Transverse colon (tissue), 4 donors: ENCODE results near the gene HHIPL1. TPM values are rescaled to one million over a fixed set of nuclear protein-coding genes. Genes with fewer than 3 reads are reported as not detected.

ENCODE experiments used
- DNase-seq: peaks from one replicate; pipeline ENCODE4 v3.0.0-alpha.2; 2019
- H3K27ac ChIP-seq, 4 donors: fragments of 200-600 bp; sonication (generic); 2 replicates each; pipeline ENCODE4 v1.5.1; 2016 to 2018; ENCODE audit warnings: inconsistent platforms in 4 of 4
- H3K27me3 ChIP-seq: fragments of 200-600 bp; sonication (generic); 2 replicates; pipeline ENCODE4 v1.5.1; 2017; ENCODE audit warnings: inconsistent platforms
- H3K36me3 ChIP-seq, 4 donors: fragments of 200-600 bp; sonication (generic); 2 replicates each; pipeline ENCODE4 v1.5.1; 2017 to 2019; ENCODE audit warnings: inconsistent platforms in 4 of 4
- H3K4me1 ChIP-seq, 4 donors: fragments of 200-600 bp; sonication (generic); 2 replicates each; pipeline ENCODE4 v1.5.1; 2017 to 2020; ENCODE audit warnings: inconsistent platforms in 4 of 4
- H3K4me3 ChIP-seq, 4 donors: fragments of 200-600 bp; sonication (generic); 1 replicate in 1 of 4; 2 replicates in 3 of 4; pipeline versions ENCODE4 v1.5.1 to v1.6.1; 2017 to 2019; ENCODE audit warnings: inconsistent platforms in 4 of 4
- H3K9me3 ChIP-seq, 2 donors: fragments of 200-600 bp; sonication (generic); 2 replicates each; pipeline ENCODE4 v1.5.1; 2017 to 2019; ENCODE audit warnings: inconsistent platforms in 2 of 2
- EP300 ChIP-seq: sonication (generic); formaldehyde crosslinking; IDR thresholded peaks from one replicate; pipeline ENCODE4 v1.6.1; 2017; ENCODE audit warnings: antibody characterized with exemption, low read depth
- POLR2A ChIP-seq: fragments of 450-650 bp; IDR thresholded peaks from one replicate; pipeline ENCODE4 v1.6.1; 2016; ENCODE audit warnings: antibody characterized with exemption, mild to moderate bottlenecking, moderate library complexity
- POLR2AphosphoS5 ChIP-seq, 3 donors: sonication (generic); formaldehyde crosslinking; IDR thresholded peaks; one replicate each; pipeline ENCODE4 v1.6.1; 2016; ENCODE audit warnings: antibody characterized with exemption in 3 of 3
- WGBS, 2 donors: methylation state at CpG; one replicate each; pipeline ENCODE4 v1.1.5; 2018; ENCODE audit warnings: low coverage in 1 of 2; 5-methylcytosine and 5-hydroxymethylcytosine counted together
- in situ Hi-C, 4 donors: fragments of 200-750 bp; cut with MboI; loops; one replicate each; pipeline versions ENCODE4 v1.15.0 to v1.15.1; 2017; ENCODE audit warnings: low sequenced_read_pairs in 3 of 4, low pct_ligation_motif_present in 1 of 4, low pct_unique_long_range_greater_than_20kb in 1 of 4
- intact Hi-C: fragments of 100-400 bp; cut with DNase I; formaldehyde crosslinking; loops from one replicate; pipeline ENCODE4 v1.15.1; 2023; ENCODE audit warnings: low total_unique reads
- total RNA-seq, 4 donors: library from RNA; depleted of rRNA; stranded (reverse); fragments of >200 nt; gene quantifications; one replicate each; pipeline ENCODE4 v1.1.0, GENCODE V29; 2016
- TF ChIP-seq, protein P1 (sequence below), 5 experiments: fragments of 200-600 bp in 3 of 5; fragments of 450-650 bp in 2 of 5; sonication (generic) in 3 of 5; IDR thresholded peaks; 1 replicate in 2 of 5; 2 replicates in 3 of 5; pipeline ENCODE4 v1.5.1; 2016 to 2017; ENCODE audit warnings: antibody characterized with exemption in 5 of 5, inconsistent platforms in 3 of 5, mild to moderate bottlenecking in 2 of 5, moderate library complexity in 1 of 5

Gene HHIPL1
- total RNA-seq, 4 donors from 2014 or later = 0.40 to 31.0 (median 0.87) TPM

DNA sequence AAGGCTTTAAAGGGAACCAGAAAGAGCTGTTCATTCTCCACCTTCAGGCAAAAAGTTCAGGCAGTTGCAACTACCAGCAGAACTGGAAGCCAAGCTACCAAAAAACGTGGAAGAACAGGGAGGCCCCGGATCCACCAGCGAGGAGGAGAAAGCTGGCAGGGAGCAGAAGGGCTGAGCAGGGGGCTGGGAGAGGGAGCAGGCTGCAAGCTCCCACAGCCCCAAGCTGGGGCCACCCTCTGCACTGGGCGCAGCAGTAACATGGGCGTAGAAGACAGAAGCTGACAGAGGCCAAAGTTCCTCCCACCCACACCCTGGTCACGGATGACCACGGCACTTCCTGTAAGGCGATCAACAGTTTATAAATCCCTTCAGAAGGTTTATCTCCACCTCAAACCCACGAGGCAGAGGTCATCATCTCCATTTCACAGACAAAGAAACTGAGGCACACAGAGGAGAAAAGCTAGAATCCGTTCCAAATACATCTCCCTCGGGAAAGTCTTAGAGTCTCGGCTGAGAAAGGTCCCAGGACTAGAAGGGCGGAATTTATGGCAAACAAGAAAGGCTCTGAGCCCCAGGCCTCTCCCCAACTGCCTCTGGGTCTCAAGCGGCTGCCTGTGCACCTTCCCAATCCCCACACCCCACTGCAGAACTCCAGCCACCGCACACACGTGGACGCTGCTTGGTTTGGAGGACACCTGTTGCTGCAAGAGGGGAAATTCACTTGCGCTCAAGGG is 42.7 kb upstream of the HHIPL1 start:
- Histone ChIP-seq H3K9me3 (no peaks in the 10 kb centered on the region), H3K4me1 (peaks cover 45 to 72% (median 62%) of the 10 kb centered on the region in 4 donors), H3K27ac (peak overlapping the region; percentile 88 to 90 (median 88)), H3K36me3 (no peaks in the 10 kb centered on the region), H3K27me3 (no peaks in the 10 kb centered on the region), H3K4me3 (peak overlapping the region; percentile 45 to 83 (median 59))
- WGBS, 2 donors = 18% methylated on average over 18 of the region's 18 CpGs; no CpG with 5 or more reads in 1 of the 2 donors
- intact Hi-C loops (no loop called here), in situ Hi-C loops (loop anchor here in 1 of 4 donors (25.0 kb wide), 1 partner anchor 90 kb away; no protein-coding TSS in a partner anchor)
- peak; percentile 73 for DNase-seq
- TF ChIP-seq, protein P1, sequence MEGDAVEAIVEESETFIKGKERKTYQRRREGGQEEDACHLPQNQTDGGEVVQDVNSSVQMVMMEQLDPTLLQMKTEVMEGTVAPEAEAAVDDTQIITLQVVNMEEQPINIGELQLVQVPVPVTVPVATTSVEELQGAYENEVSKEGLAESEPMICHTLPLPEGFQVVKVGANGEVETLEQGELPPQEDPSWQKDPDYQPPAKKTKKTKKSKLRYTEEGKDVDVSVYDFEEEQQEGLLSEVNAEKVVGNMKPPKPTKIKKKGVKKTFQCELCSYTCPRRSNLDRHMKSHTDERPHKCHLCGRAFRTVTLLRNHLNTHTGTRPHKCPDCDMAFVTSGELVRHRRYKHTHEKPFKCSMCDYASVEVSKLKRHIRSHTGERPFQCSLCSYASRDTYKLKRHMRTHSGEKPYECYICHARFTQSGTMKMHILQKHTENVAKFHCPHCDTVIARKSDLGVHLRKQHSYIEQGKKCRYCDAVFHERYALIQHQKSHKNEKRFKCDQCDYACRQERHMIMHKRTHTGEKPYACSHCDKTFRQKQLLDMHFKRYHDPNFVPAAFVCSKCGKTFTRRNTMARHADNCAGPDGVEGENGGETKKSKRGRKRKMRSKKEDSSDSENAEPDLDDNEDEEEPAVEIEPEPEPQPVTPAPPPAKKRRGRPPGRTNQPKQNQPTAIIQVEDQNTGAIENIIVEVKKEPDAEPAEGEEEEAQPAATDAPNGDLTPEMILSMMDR (IDR thresholded peaks at IDR 0.05) = no peak
- TF ChIP-seq POLR2A (peak; percentile 79), POLR2AphosphoS5 (IDR thresholded peaks at IDR 0.05) (peak in 2 of 3 donors; percentile 74 to 86), EP300 (no peak)

DNA sequence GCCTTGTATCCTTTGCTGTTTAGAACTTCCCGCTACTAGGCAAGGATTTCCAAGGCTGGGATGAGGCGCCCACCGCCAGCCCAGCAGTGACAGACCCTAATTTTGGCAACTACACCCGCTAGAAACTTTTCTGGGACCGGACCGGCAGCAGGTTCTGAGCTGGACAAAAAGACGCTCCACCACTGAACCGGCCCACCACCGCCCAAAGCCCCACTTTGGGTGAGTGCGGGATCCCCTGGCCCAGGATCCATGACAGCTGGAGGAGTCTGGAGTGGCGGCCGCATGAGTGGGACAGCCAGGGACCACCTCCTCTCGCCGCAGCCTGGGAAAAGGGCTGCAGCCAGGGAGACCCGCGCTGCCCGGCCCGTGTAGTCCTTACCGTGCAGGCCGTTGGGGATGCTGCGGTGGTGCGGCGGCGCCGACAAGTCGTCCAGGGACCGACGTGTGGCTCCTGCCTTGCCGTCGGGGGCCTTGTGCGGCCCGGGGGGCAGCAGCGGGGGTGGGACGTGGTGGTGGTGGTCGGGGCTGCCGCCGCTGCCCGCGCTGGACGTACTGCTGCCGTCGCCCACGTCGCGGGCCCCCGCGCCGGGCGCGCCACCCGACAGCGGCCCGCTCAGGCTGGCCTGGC is 42.0 kb upstream of the HHIPL1 start:
- intact Hi-C loops = no loop called here
- peak overlapping the region; percentile 88 to 90 (median 88) for H3K27ac ChIP-seq
- peaks cover 38 to 65% (median 55%) of the 10 kb centered on the region in 4 donors for H3K4me1 ChIP-seq
- TF ChIP-seq EP300 (no peak), POLR2AphosphoS5 (IDR thresholded peaks at IDR 0.05) (no peak), POLR2A (no peak)
- TF ChIP-seq, protein P1 (IDR thresholded peaks at IDR 0.05) = no peak
- H3K27me3 ChIP-seq = no peaks in the 10 kb centered on the region
- no peaks in the 10 kb centered on the region for H3K36me3 ChIP-seq
- 17 to 43% methylated on average over 25 to 31 of the region's 53 CpGs for WGBS, 2 donors
- peak overlapping the region; percentile 45 to 83 (median 59) for H3K4me3 ChIP-seq
- no peaks in the 10 kb centered on the region for H3K9me3 ChIP-seq
- in situ Hi-C loops = loop anchor here in 1 of 4 donors (25.0 kb wide), 1 partner anchor 91 kb away; no protein-coding TSS in a partner anchor
- DNase-seq = no peak

DNA sequence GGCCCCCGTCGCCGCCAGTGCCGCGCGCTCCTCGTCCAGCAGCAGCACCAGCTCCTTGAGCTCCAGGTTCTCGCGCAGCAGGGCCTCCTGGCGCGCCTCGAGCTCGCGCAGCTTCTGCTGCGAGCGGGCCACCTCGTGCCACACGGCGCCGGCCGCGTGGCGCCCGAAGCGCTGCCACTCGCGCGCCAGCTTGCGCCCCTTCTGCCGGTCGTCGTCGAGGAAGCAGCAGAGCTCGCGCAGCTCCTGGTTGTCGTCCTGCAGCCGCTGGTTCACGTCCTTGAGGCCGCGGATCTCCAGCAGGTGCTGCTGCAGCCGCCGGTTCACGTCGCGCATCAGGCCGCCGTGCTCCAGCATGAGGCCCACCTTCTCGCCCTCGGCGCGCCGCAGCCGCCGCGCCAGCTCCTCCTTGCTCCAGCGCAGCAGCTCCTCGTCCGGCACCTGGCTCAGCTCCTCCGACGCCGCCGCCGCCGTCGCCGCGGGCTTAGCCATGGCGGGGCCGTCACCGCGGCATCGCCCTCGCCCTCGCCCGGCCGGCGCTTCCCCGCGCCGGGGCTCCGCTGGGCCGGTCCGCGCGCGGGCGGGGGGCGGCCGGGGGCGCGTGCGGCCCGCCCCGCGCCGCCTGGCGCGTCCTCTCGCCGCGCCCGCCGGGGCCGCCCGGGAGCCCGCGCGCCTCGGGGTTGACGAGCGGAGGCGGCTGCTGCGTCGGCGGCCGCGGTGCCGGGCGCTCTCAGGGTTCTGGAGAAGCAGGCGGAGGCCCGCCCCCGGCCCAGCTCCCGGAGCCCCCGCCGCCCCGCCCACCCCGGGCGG is 41.3 kb upstream of the HHIPL1 start, which contains the start of gene CCDC85C:
CCDC85C (minus strand) TSS at position 737 of the 807 bp plus-strand sequence; CDS start at position 489, 248 bp downstream.
- WGBS, 2 donors = 0% methylated on average over 5 of the region's 128 CpGs; no CpG with 5 or more reads in 1 of the 2 donors
- H3K4me3 ChIP-seq = peak within 1 kb of the TSS; percentile 54 to 83 (median 72)
- H3K36me3 ChIP-seq = no peaks in the 10 kb centered on the region
- intact Hi-C loops = no loop called here
- H3K27ac ChIP-seq = peak within 1 kb of the TSS; percentile 91 to 97 (median 94)
- peak; percentile 32 to 45 (median 39) for TF ChIP-seq POLR2AphosphoS5 (IDR thresholded peaks at IDR 0.05)
- TF ChIP-seq, protein P1 (IDR thresholded peaks at IDR 0.05) = no peak
- no peaks in the 10 kb centered on the region for H3K27me3 ChIP-seq
- no peaks in the 10 kb centered on the region for H3K9me3 ChIP-seq
- H3K4me1 ChIP-seq = peaks cover 30 to 58% (median 48%) of the 10 kb centered on the region in 4 donors
- in situ Hi-C loops = loop anchor here in 1 of 4 donors (25.0 kb wide), 1 partner anchor 91 kb away; no protein-coding TSS in a partner anchor
- peak; percentile 33 for DNase-seq
